Activated naive CD8-positive, alpha-beta T cell treated with anti-CD3 and anti-CD28 coated beads, Interleukin-2, amount 50 U/mL, for 24 hours (primary cell): ENCODE results near the gene FUOM.

Experiments
- ATAC-seq: fragments of 150-1000 bp; cut with Tn5 transposase; one replicate; pipeline ENCODE4 v1.10.0; 2021
- DNase-seq: peaks from one replicate; pipeline ENCODE4 v3.0.0; 2021
- H3K27ac Mint-ChIP-seq: one replicate; pipeline ENCODE4 v1.8.0; 2021; ENCODE audit warnings: mild to moderate bottlenecking, mixed read lengths
- H3K27me3 Mint-ChIP-seq: one replicate; pipeline ENCODE4 v1.8.0; 2021; ENCODE audit warnings: mixed read lengths
- H3K36me3 Mint-ChIP-seq: one replicate; pipeline ENCODE4 v1.8.0; 2021; ENCODE audit warnings: low read depth, mixed read lengths
- H3K4me1 Mint-ChIP-seq: one replicate; pipeline ENCODE4 v1.8.0; 2021; ENCODE audit warnings: mixed read lengths
- H3K4me3 Mint-ChIP-seq: one replicate; pipeline ENCODE4 v1.8.0; 2021; ENCODE audit warnings: mild to moderate bottlenecking, moderate library complexity, mixed read lengths
- H3K9me3 Mint-ChIP-seq: one replicate; pipeline ENCODE4 v1.8.0; 2021; ENCODE audit warnings: mixed read lengths

FUOM gene

GRCh38 chr10:133364645-133365431, 7.0 kb upstream of the FUOM start:
- no peaks in the 10 kb centered on the region for H3K9me3 Mint-ChIP-seq

GRCh38 chr10:133362846-133363245, 5.0 kb upstream of the FUOM start:
- H3K9me3 Mint-ChIP-seq, result no peaks in the 10 kb centered on the region
- ATAC-seq, result no peak
- H3K36me3 Mint-ChIP-seq, result peaks cover 9% of the 10 kb centered on the region
- no peak for DNase-seq
- H3K27ac Mint-ChIP-seq, result no peak overlapping the region
- H3K4me3 Mint-ChIP-seq, result no peak overlapping the region
- no peaks in the 10 kb centered on the region for H3K27me3 Mint-ChIP-seq
- H3K4me1 Mint-ChIP-seq, result peaks cover 10% of the 10 kb centered on the region

More at GRCh38 chr10:133364645-133365431, 7.0 kb upstream of the FUOM start:
- no peak for ATAC-seq
- DNase-seq, result no peak
- no peak overlapping the region for H3K4me3 Mint-ChIP-seq
- peaks cover 15% of the 10 kb centered on the region for H3K4me1 Mint-ChIP-seq
- no peaks in the 10 kb centered on the region for H3K27me3 Mint-ChIP-seq
- peaks cover 15% of the 10 kb centered on the region for H3K36me3 Mint-ChIP-seq
- no peak overlapping the region for H3K27ac Mint-ChIP-seq

GRCh38 chr10:133361773-133362441, 4.1 kb upstream of the FUOM start:
- ATAC-seq (no peak), DNase-seq (no peak)
- peaks cover 7% of the 10 kb centered on the region for H3K36me3 Mint-ChIP-seq
- H3K27ac Mint-ChIP-seq, result peak overlapping the region; percentile 3
- H3K4me3 Mint-ChIP-seq, result no peak overlapping the region
- no peaks in the 10 kb centered on the region for H3K9me3 Mint-ChIP-seq
- no peaks in the 10 kb centered on the region for H3K27me3 Mint-ChIP-seq
- H3K4me1 Mint-ChIP-seq, result peaks cover 10% of the 10 kb centered on the region

- Mint-ChIP-seq H3K4me1 (peaks cover 10% of the 10 kb centered on the region), H3K4me3 (no peak overlapping the region), H3K9me3 (no peaks in the 10 kb centered on the region), H3K36me3 (peaks cover 7% of the 10 kb centered on the region), H3K27me3 (no peaks in the 10 kb centered on the region), H3K27ac (no peak overlapping the region)
- DNase-seq (no peak), ATAC-seq (no peak)
Measured at GRCh38 chr10:133361227-133361626, 3.4 kb upstream of the FUOM start.

- Mint-ChIP-seq H3K9me3 (no peaks in the 10 kb centered on the region), H3K27me3 (no peaks in the 10 kb centered on the region), H3K4me1 (peaks cover 13% of the 10 kb centered on the region), H3K36me3 (peaks cover 7% of the 10 kb centered on the region), H3K27ac (no peak overlapping the region), H3K4me3 (no peak overlapping the region)
- no peak for DNase-seq
- ATAC-seq, result no peak
Measured at GRCh38 chr10:133359972-133360610, 2.3 kb upstream of the FUOM start.

GRCh38 chr10:133359554-133359971, 1.7 kb upstream of the FUOM start:
- Mint-ChIP-seq H3K4me1 (peaks cover 13% of the 10 kb centered on the region), H3K36me3 (peaks cover 7% of the 10 kb centered on the region), H3K4me3 (no peak overlapping the region), H3K9me3 (no peaks in the 10 kb centered on the region), H3K27me3 (no peaks in the 10 kb centered on the region), H3K27ac (no peak overlapping the region)
- ATAC-seq, result no peak
- DNase-seq, result no peak

- Mint-ChIP-seq H3K36me3 (peaks cover 7% of the 10 kb centered on the region), H3K4me1 (peaks cover 13% of the 10 kb centered on the region), H3K27me3 (no peaks in the 10 kb centered on the region), H3K4me3 (no peak overlapping the region), H3K27ac (no peak overlapping the region), H3K9me3 (no peaks in the 10 kb centered on the region)
- DNase-seq (no peak), ATAC-seq (no peak)
Measured at GRCh38 chr10:133358925-133359310, 1.1 kb upstream of the FUOM start.

GRCh38 chr10:133358162-133358924, 524 bp upstream of the FUOM start:
- DNase-seq (no peak), ATAC-seq (no peak)
- no peak overlapping the region for H3K27ac Mint-ChIP-seq
- peaks cover 13% of the 10 kb centered on the region for H3K4me1 Mint-ChIP-seq
- H3K36me3 Mint-ChIP-seq, result peaks cover 7% of the 10 kb centered on the region
- no peaks in the 10 kb centered on the region for H3K9me3 Mint-ChIP-seq
- no peaks in the 10 kb centered on the region for H3K27me3 Mint-ChIP-seq
- no peak overlapping the region for H3K4me3 Mint-ChIP-seq

- peaks cover 8% of the 10 kb centered on the region for H3K4me1 Mint-ChIP-seq
- H3K27ac Mint-ChIP-seq, result no peak overlapping the region
- DNase-seq (no peak), ATAC-seq (peak; percentile 5)
- H3K36me3 Mint-ChIP-seq, result peaks cover under 1% of the 10 kb centered on the region
- no peaks in the 10 kb centered on the region for H3K9me3 Mint-ChIP-seq
- H3K27me3 Mint-ChIP-seq, result no peaks in the 10 kb centered on the region
- peak overlapping the region; percentile 78 for H3K4me3 Mint-ChIP-seq
Measured at GRCh38 chr10:133356549-133357284, 1.1 kb downstream of the FUOM start.

GRCh38 chr10:133355991-133356390, 1.8 kb downstream of the FUOM start:
- no peak for ATAC-seq
- Mint-ChIP-seq H3K27ac (no peak overlapping the region), H3K4me3 (peak overlapping the region; percentile 63), H3K9me3 (no peaks in the 10 kb centered on the region), H3K27me3 (no peaks in the 10 kb centered on the region), H3K36me3 (no peaks in the 10 kb centered on the region), H3K4me1 (peaks cover 3% of the 10 kb centered on the region)
- DNase-seq, result no peak

- DNase-seq, result no peak
- Mint-ChIP-seq H3K4me3 (no peak overlapping the region), H3K27me3 (no peaks in the 10 kb centered on the region), H3K9me3 (no peaks in the 10 kb centered on the region), H3K36me3 (no peaks in the 10 kb centered on the region), H3K27ac (no peak overlapping the region), H3K4me1 (peaks cover 3% of the 10 kb centered on the region)
- no peak for ATAC-seq
Measured at GRCh38 chr10:133355266-133355665, 2.6 kb downstream of the FUOM start.

GRCh38 chr10:133354672-133355240, 3.1 kb downstream of the FUOM start:
- Mint-ChIP-seq H3K27me3 (no peaks in the 10 kb centered on the region), H3K4me3 (no peak overlapping the region), H3K9me3 (no peaks in the 10 kb centered on the region), H3K36me3 (no peaks in the 10 kb centered on the region), H3K27ac (no peak overlapping the region), H3K4me1 (peaks cover 3% of the 10 kb centered on the region)
- DNase-seq (no peak), ATAC-seq (no peak)

- Mint-ChIP-seq H3K9me3 (no peaks in the 10 kb centered on the region), H3K36me3 (no peaks in the 10 kb centered on the region)
Measured at GRCh38 chr10:133353988-133354605, 3.7 kb downstream of the FUOM start.

More at GRCh38 chr10:133353988-133354605, 3.7 kb downstream of the FUOM start:
- ATAC-seq (no peak), DNase-seq (no peak)
- peaks cover 4% of the 10 kb centered on the region for H3K4me1 Mint-ChIP-seq
- no peak overlapping the region for H3K27ac Mint-ChIP-seq
- H3K4me3 Mint-ChIP-seq, result no peak overlapping the region
- H3K27me3 Mint-ChIP-seq, result peaks cover 2% of the 10 kb centered on the region
